IPS-NIHi11 (cell line): ENCODE results near the gene PPP6R1.

Experiments used
- DNase-seq: peaks from one replicate; pipeline ENCODE4 v3.0.0; 2012; ENCODE audit warnings: mixed read lengths, low spot score

PPP6R1 gene, protein sequence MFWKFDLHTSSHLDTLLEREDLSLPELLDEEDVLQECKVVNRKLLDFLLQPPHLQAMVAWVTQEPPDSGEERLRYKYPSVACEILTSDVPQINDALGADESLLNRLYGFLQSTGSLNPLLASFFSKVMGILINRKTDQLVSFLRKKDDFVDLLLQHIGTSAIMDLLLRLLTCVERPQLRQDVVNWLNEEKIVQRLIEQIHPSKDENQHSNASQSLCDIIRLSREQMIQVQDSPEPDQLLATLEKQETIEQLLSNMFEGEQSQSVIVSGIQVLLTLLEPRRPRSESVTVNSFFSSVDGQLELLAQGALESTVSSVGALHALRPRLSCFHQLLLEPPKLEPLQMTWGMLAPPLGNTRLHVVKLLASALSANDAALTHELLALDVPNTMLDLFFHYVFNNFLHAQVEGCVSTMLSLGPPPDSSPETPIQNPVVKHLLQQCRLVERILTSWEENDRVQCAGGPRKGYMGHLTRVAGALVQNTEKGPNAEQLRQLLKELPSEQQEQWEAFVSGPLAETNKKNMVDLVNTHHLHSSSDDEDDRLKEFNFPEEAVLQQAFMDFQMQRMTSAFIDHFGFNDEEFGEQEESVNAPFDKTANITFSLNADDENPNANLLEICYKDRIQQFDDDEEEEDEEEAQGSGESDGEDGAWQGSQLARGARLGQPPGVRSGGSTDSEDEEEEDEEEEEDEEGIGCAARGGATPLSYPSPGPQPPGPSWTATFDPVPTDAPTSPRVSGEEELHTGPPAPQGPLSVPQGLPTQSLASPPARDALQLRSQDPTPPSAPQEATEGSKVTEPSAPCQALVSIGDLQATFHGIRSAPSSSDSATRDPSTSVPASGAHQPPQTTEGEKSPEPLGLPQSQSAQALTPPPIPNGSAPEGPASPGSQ

GRCh38 chr19:55258828-55259539 lies at the start of gene PPP6R1:
Gene PPP6R1 (minus strand): TSS chr19:55259017. CDS start chr19:55247103, 11,914 bp downstream.
- peak; percentile 100 for DNase-seq

GRCh38 chr19:55308281-55308680 lies 49.5 kb upstream of the PPP6R1 start:
- no peak for DNase-seq

DNA sequence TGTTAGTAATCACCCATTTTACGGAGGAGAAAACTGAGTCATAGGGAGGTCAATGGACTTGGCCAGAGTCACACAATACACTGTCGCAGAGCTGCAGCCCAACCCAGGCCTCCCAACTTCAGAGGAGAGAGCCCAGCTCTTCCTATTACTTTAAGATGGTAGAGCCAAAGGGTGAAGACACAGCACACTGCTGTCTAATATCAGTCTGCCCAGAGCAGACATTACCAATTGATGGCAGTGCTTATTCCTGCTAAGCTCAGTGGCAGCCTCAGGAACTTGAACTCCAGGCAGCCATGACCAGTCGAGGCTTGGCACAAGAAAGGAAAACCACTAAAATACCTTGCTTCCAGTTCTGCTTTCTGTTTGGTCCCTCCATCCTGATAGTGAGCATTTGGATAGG lies 47.9 kb upstream of the PPP6R1 start:
- no peak for DNase-seq

GRCh38 chr19:55305983-55306562 lies 47.3 kb upstream of the PPP6R1 start:
- DNase-seq: no peak

GRCh38 chr19:55305491-55305890 lies 46.7 kb upstream of the PPP6R1 start:
- DNase-seq: peak; percentile 78

- DNase-seq: peak; percentile 72
Observed at GRCh38 chr19:55304980-55305379, 46.2 kb upstream of the PPP6R1 start.

GRCh38 chr19:55304279-55304978 lies 45.6 kb upstream of the PPP6R1 start:
- peak; percentile 77 for DNase-seq

GRCh38 chr19:55303477-55303876 lies 44.7 kb upstream of the PPP6R1 start:
- DNase-seq: no peak

- no peak for DNase-seq
Observed at GRCh38 chr19:55302318-55302703, 43.5 kb upstream of the PPP6R1 start.

DNA sequence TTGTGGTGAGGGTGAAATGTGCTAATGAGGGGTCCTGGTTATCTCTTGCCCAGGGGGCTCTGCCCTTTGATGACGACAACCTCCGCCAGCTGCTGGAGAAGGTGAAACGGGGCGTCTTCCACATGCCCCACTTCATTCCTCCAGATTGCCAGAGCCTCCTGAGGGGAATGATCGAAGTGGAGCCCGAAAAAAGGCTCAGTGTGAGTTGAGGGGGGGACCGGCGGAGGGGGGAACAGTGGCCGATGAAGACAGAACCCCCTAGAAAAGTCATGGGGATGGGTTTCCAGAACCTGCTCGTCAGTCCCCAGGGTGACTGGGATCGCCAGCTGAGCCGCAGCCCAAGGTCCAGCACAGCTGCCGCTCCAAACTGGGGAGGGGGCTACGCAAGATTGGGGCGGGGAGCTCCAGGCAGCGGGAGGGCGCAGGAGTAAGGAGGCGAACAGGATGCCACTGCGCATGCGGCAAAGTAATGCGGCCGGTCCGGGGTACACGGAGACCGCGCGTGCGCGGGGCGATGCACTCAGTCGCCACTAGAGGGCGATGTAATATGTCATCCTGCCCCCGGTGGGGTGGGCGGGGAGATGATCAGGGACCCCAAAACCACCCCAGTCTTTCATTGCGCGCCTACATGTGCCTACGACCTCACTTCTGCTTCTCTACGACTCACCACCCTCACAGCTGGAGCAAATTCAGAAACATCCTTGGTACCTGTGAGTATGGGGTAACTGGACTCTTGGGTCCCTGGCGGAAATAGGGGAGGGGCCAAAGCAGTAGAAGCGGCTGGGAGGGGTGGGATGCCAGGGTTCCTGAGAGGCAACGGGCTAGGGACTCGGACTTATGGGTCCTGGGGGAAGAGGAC lies 42.9 kb upstream of the PPP6R1 start:
- peak; percentile 100 for DNase-seq

DNA sequence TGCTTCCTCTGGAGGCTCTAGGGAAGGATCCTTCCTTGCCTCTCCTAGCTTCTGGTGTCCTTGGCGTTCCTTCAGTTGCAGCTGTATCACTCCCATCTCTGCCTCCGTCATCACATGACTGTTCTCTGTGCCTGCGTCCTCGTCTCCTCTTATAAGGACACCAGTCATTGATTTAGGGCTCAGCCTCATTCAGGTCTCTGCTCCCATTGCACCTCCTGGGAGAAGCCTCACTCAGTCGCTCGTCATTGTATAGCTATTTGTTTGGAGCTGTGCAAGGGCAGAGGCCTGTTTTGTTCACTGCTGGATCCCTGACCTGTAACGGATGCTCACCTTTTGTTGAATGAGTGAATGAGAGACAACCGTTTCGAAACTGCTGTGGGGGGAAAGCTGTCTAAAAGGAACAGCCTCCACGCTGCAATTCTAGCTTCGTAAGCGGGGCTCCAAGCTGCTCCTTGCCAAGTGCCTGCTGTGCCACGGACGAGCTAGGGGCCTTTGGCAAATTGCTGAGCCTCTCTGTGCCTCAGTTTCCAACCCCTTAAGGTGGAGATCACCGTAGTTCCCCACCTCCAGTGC lies 42.2 kb upstream of the PPP6R1 start:
- DNase-seq: no peak

DNA sequence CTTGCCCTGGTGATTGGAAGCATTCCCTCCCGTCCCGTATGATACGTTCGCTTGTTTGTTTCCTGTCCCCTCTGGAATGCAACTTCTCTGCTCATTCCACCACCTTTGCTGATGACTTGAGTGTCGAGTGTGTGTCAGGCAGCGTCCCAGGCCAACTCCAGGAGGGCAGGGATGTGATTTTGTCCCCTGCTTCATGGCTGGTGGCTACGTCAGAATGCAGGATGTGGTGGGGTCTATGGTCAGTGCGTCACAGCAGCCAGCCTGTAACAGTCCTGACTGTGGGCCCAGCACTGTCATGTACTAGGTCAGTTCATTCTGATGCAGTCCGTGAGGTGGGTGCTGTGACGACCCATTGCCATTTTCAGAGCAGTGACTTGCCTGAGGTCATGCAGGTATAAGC lies 41.2 kb upstream of the PPP6R1 start:
- DNase-seq: no peak

DNA sequence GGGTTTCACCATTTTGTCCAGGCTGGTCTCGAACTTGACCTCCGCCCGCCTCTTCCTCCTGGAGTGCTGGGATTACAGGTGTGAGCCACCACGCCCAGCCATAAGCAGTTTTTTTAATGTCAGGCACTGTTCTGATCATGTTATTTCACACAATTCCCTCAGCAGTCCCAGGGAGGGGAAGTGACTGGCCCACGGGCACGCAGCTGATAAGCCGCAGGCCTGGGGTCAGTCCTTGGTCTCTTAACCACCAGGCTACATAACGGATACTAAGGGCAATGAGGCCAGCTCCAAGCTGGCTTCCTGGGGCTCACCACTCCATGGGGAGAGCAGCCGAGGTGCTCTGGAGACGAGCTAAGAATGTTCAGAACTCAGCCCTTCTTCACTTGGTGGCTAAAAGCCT lies 38.5 kb upstream of the PPP6R1 start:
- no peak for DNase-seq

- no peak for DNase-seq
Observed at GRCh38 chr19:55289117-55289796, 30.4 kb upstream of the PPP6R1 start.

- DNase-seq: no peak
Observed at GRCh38 chr19:55287361-55288079, 28.7 kb upstream of the PPP6R1 start.

- no peak for DNase-seq
Observed at GRCh38 chr19:55285229-55285890, 26.5 kb upstream of the PPP6R1 start.

GRCh38 chr19:55284405-55285058 lies 25.7 kb upstream of the PPP6R1 start:
- peak; percentile 52 for DNase-seq
